Measurements from ENCODE around the gene FBLN1.

DNA sequence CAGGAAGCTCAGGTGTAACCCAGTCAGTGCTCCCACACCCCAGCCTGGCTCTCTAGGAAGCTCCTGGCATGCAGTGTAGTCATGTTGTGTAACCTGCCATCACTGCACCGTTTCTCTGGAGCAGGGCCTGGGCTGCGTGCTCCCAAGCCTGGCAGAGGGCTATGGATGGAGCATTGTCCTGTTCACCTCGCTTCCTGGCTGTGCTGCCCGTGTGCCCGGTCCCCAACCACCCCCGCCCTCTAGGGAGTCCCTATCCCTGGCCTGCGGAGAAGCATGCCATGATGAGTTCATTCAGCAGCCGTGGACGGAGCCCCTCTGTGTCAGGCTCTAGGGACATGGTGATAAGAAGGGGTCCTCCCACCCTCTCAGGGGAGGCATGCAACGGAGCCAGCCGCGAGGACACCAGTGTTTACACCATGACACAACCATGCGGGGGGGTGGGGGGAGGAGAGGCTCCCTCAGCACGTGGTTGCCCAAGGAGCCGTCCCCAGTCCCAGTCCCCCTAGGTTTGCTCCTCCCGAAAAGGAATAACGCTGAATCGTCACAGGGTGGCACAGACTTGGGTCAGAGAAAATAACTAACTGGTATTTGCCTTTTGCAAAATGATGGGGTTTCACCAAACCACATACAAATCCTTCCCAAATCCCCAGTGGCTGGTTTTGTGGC lies 73.1 kb downstream of the FBLN1 start:
- TF ChIP-seq POLR2A (IDR thresholded peaks at IDR 0.05; ENCODE audit: borderline replicate concordance, extremely low read depth, insufficient read depth, insufficient read length): no peak
- no peak for TF ChIP-seq EZH2 (IDR thresholded peaks at IDR 0.05)
- TF ChIP-seq RAD21 (IDR thresholded peaks at IDR 0.05; ENCODE audit: low read depth): no peak
- TF ChIP-seq, protein P1, sequence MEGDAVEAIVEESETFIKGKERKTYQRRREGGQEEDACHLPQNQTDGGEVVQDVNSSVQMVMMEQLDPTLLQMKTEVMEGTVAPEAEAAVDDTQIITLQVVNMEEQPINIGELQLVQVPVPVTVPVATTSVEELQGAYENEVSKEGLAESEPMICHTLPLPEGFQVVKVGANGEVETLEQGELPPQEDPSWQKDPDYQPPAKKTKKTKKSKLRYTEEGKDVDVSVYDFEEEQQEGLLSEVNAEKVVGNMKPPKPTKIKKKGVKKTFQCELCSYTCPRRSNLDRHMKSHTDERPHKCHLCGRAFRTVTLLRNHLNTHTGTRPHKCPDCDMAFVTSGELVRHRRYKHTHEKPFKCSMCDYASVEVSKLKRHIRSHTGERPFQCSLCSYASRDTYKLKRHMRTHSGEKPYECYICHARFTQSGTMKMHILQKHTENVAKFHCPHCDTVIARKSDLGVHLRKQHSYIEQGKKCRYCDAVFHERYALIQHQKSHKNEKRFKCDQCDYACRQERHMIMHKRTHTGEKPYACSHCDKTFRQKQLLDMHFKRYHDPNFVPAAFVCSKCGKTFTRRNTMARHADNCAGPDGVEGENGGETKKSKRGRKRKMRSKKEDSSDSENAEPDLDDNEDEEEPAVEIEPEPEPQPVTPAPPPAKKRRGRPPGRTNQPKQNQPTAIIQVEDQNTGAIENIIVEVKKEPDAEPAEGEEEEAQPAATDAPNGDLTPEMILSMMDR (IDR thresholded peaks at IDR 0.05 in 2 of 3, conservative IDR thresholded peaks at IDR 0.05 in 1 of 3; ENCODE audit: borderline replicate concordance in 1 of 3, insufficient read depth in 1 of 3, low read depth in 2 of 3, low read length in 2 of 3): no peak
- no peak for TF ChIP-seq SIN3A (IDR thresholded peaks at IDR 0.05; ENCODE audit: low read depth)
- no peak for TF ChIP-seq CBX3 (IDR thresholded peaks at IDR 0.05; ENCODE audit: low read depth)
- TF ChIP-seq TCF7L2 (IDR thresholded peaks at IDR 0.05; ENCODE audit: borderline replicate concordance, extremely low read depth, insufficient read depth, insufficient read length): no peak

Measured in HCT116 (cell line).